ENCODE measurements around the gene PAWR.

DNA sequence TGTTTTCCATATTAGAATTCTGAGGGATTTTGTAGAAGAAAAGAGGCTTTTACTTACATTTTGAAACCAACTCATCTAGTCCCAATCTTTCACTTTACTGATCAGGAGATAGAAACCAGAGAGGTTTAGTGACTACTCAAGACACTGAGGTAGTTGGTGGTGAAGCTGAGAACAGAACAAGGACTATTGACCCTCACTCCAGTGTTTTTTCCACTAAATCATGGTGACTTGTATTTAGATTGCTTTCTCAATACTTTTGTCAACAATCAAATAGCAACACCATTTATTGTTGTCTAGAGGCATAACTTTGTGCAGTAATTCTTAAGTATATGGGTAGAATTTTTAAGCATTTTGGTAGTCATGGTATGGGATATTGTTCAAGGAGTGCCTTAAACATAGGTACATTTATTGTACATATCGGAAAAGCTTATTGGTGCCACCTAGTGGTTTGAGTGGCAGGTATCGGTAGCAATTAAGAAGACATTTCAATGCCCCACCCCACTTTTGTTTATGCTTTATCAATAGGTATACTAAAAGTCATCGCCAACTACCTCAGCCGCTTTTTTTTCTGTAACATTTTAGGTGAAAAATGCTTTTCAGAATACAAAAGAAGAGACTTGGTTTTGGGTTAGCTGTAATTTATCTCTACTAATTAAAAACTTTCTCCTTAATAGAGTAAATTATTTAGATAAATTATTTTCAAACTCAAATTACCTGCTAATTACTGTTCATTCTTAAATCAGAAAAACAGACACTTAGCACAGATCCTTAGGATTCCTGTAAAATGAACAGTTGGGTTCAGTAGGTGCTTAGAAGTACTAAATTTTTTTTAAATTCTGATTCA, 47.3 kb upstream of the PAWR start:
- TF ChIP-seq, protein P1, sequence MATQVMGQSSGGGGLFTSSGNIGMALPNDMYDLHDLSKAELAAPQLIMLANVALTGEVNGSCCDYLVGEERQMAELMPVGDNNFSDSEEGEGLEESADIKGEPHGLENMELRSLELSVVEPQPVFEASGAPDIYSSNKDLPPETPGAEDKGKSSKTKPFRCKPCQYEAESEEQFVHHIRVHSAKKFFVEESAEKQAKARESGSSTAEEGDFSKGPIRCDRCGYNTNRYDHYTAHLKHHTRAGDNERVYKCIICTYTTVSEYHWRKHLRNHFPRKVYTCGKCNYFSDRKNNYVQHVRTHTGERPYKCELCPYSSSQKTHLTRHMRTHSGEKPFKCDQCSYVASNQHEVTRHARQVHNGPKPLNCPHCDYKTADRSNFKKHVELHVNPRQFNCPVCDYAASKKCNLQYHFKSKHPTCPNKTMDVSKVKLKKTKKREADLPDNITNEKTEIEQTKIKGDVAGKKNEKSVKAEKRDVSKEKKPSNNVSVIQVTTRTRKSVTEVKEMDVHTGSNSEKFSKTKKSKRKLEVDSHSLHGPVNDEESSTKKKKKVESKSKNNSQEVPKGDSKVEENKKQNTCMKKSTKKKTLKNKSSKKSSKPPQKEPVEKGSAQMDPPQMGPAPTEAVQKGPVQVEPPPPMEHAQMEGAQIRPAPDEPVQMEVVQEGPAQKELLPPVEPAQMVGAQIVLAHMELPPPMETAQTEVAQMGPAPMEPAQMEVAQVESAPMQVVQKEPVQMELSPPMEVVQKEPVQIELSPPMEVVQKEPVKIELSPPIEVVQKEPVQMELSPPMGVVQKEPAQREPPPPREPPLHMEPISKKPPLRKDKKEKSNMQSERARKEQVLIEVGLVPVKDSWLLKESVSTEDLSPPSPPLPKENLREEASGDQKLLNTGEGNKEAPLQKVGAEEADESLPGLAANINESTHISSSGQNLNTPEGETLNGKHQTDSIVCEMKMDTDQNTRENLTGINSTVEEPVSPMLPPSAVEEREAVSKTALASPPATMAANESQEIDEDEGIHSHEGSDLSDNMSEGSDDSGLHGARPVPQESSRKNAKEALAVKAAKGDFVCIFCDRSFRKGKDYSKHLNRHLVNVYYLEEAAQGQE (IDR thresholded peaks at IDR 0.05; ENCODE audit: low read depth) = no peak
- no peak for TF ChIP-seq TCF12 (IDR thresholded peaks at IDR 0.05; ENCODE audit: low read depth)
- TF ChIP-seq EP300 (IDR thresholded peaks at IDR 0.05; ENCODE audit: borderline replicate concordance) = no peak
